Suprapubic skin (tissue), 4 donors: ENCODE measurements around the gene UGT1A4.

Experiments used
- EP300 ChIP-seq: sonication (generic); formaldehyde crosslinking; IDR thresholded peaks from one replicate; pipeline ENCODE4 v1.6.1; 2017; ENCODE audit warnings: antibody characterized with exemption
- POLR2A ChIP-seq, 2 donors: fragments of 450-650 bp; IDR thresholded peaks; one replicate each; pipeline ENCODE4 v1.6.1; 2017; ENCODE audit warnings: antibody characterized with exemption in 2 of 2, mild to moderate bottlenecking in 2 of 2, moderate library complexity in 2 of 2
- POLR2AphosphoS5 ChIP-seq, 3 donors: sonication (generic); formaldehyde crosslinking; IDR thresholded peaks; one replicate each; pipeline ENCODE4 v1.6.1; 2017; ENCODE audit warnings: antibody characterized with exemption in 3 of 3
- TF ChIP-seq, protein P1 (sequence below), 2 donors: fragments of 200-600 bp in 1 of 2; fragments of 450-650 bp in 1 of 2; sonication (generic) in 1 of 2; IDR thresholded peaks; one replicate each; pipeline ENCODE4 v1.5.1; 2016 to 2019; ENCODE audit warnings: antibody characterized with exemption in 2 of 2, mild to moderate bottlenecking in 1 of 2, moderate library complexity in 1 of 2

DNA sequence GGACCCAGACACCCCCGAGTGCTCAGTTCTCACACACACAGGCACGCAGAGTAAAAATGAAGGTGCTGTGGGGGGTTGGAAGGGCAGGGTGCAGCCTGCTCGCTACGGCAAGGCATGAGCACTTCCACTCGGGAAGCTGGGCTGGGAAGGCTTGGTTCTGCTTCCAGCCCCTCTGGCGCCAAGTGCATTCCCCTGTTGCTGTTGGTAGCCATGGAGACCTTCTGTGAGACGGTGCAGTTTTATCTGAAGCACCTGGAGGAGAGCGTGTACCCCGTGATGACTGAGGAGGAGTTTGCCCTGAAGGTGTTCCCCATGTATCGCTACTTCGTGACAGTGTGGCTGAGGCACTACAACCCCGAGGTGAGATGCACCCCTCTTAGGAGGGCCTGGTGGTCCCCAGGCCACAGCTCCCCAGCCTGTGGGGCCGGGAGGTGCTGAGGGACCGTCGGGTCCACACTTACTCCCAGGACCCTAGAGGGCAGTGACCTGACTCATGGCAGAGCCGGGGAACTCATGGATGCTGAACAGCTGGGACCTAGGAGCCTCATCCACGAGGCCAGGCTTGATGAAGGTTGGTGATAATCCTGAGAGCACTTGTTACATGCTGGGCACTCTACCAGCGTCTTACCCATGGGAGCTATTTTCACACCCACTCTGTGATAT is 75.1 kb downstream of the UGT1A4 start:
- TF ChIP-seq, protein P1, sequence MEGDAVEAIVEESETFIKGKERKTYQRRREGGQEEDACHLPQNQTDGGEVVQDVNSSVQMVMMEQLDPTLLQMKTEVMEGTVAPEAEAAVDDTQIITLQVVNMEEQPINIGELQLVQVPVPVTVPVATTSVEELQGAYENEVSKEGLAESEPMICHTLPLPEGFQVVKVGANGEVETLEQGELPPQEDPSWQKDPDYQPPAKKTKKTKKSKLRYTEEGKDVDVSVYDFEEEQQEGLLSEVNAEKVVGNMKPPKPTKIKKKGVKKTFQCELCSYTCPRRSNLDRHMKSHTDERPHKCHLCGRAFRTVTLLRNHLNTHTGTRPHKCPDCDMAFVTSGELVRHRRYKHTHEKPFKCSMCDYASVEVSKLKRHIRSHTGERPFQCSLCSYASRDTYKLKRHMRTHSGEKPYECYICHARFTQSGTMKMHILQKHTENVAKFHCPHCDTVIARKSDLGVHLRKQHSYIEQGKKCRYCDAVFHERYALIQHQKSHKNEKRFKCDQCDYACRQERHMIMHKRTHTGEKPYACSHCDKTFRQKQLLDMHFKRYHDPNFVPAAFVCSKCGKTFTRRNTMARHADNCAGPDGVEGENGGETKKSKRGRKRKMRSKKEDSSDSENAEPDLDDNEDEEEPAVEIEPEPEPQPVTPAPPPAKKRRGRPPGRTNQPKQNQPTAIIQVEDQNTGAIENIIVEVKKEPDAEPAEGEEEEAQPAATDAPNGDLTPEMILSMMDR (IDR thresholded peaks at IDR 0.05) = no peak
- no peak for TF ChIP-seq POLR2A (IDR thresholded peaks at IDR 0.05)
- TF ChIP-seq POLR2AphosphoS5 (IDR thresholded peaks at IDR 0.05) = no peak
- TF ChIP-seq EP300 = no peak
